CD1c-positive myeloid dendritic cell (primary cell): Measurements from ENCODE around the gene EHHADH.
"Not testable (repeated sequence)": the region's sequence is repeated elsewhere in the genome, so short reads cannot be mapped to it uniquely, and the experiment has no call there.

ENCODE experiments used
- DNase-seq: peaks from one replicate; pipeline ENCODE4 v3.0.0-alpha.2; 2016; ENCODE audit errors: extremely low spot score

The EHHADH gene

DNA sequence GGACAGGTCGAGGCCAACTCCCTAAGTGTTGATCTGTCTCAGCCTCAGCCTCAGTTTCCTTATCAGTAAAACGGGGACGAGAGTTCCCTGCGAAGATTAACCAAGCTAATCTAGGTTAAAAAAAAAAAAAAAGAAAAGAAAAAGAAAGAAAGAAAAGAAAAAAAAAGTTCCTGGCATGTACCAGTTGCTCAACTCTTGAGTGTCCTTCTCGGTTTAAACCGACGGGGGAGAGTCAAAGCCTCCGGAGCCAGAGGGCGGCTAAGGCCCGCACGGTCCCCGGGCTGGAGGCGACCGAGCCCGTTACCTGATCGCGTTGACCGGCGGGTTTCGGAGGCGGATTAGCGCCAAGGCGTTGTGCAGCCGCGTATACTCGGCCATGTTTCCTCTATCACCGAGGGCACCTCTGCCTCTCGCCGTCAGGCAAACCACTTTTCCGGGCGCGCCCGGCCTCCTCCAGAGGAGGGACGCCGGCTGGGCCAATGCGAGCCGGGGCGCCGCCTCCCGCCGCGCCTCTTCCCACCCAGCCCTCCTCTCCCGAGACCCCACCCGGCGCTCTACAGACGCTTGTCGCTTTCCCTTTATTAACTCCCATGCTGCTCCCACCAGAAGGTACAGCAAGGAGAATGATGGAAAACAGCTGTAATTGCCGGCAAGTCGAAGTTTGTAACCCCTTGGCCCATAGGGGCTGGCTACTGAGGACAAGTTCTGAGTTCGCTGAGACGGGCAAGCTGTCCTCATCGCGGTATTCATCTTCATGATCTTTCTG lies at the start of gene EHHADH:
TSS of gene EHHADH (minus strand) at position 405 of the 766 bp plus-strand sequence. CDS start at position 378, 27 bp downstream.
- peak; percentile 51 for DNase-seq

DNA sequence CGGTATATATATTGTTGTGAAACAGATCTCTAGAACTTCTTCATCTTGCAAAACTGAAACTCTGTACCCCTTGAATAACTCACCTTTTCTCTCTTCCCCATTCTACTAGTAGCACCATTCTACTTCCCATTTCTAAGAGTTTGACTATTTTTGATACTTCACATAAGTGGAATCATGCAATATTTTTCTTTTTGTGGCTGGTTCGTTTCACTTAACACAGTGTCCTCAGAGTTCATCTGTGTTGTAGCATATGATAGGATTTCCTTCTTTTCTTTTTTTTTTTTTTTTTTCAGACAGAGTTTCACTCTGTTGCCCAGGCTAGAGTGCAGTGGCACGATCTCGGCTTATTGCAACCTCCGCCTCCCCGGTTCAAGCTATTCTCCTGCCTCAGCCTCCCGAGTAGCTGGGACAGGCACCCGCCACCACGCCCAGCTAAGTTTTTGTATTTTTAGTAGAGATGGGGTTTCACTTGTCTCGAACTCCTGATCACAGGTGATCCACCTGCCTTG lies 46.1 kb upstream of the EHHADH start:
- peak; percentile 79 for DNase-seq

DNA sequence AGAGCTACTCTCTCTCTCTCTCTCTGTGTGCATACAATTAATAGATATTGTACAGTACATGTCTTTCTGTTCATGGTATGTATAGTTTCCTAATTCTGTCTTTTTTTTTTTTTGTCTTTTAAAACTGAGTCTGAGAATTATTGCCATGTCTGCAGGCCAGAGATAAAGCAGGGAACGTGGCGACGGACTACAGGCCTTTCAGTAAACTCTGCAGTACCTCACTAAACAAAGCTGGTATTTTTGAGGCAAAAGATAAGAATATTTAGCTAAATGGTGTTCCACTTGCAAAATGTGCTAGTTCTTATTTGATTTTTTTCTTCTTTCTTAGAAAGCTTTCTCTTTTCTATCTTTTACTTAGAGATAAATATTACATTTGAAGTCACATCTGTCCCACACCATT lies 44.0 kb upstream of the EHHADH start:
- no peak for DNase-seq

DNA sequence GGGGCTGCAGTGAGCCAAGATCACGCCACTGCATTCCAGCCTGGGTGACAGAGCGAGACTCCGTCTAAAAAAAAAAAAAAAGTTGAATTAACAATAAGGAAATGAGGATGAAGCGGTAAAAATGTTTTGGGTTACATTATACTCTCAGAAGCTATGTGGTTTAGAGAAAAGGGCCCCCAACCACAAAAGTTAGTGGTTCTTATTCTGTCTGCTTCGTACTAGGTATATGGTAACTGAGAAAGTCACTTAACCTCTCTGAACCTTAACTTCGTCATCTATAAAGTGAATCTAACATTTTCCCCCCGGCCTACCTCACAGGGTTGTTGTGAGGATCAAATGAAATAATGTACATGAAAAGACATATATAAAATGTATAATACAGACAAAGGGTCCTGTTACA lies 38.4 kb upstream of the EHHADH start:
- DNase-seq = no peak

DNA sequence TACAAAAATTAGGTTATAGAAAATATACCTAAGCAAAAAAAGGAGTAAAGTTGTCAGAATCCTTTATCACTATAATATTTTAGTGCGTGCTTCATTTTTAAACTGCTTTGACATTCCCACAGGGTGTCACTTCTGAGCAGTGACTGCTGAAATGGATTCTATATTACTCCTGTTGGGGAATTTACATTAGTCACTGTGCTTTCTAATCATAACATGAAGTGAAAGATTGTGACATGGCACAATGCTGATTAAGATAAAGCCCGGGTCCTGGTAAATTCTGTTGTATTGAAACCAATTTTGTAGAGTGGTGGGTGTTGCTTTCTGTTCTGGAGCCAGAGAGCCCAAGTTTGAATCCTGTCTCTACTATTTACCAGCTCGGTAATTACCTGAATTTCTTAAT lies 36.4 kb upstream of the EHHADH start:
- peak; percentile 10 for DNase-seq

DNA sequence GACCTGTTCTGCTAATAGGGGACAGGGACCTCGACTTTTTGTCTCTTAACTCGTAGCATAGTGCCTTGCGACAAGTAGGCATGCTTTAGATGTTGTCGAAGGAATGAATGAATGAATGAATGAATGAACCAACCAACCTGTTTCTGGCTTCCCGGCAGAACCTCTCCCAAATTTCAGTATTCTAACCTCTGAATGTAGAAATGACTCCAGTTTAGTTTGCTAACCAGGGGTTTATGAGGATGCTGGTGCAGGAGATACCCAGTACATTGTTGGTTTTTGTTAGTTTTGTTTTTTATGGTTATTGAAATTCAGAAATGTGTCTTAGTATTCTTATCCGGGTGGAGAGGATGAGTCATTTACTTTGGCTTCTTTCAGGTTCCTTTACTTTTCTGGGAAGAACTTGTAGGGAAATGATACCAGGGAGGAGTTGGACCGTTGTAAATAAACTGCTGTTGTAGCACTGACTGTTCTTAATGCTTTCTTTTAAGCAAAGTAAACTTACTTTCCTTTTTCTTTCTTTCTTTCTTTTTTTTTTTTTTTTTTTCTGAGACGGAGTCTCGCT lies 29.6 kb upstream of the EHHADH start:
- DNase-seq = peak; percentile 45

DNA sequence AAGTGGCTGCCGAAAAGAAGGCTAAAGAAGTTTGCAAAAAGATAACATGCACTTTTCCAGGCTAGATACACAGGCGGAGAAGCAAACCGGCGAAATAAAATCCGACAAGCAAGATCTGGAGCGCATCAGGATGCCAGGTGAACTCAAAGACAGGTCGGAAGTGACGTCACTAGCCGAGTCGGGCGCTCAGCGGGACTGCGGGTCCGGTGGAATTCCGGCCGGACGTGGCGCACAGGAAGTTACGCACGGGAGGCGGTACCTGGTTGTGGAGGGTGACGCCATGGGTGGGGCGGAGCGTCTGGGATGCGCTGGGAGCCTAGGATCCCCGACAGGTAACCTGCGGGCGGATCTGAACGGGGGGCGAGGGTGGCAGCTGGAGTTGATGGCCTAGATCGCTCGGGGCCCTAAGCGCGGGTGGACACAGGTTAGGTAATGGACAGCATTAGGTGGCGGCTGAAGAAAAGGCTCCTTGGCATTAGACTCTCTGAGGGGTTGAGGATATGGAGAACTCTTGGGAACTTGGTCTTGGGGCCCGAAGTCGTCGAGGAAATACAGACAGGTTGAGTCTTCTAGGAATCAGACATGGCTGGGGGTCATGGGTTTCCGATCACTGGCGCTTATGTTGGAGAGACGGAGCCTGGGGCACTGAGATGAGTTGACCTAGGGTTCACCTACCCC lies 29.0 kb upstream of the EHHADH start:
- peak; percentile 94 for DNase-seq

DNA sequence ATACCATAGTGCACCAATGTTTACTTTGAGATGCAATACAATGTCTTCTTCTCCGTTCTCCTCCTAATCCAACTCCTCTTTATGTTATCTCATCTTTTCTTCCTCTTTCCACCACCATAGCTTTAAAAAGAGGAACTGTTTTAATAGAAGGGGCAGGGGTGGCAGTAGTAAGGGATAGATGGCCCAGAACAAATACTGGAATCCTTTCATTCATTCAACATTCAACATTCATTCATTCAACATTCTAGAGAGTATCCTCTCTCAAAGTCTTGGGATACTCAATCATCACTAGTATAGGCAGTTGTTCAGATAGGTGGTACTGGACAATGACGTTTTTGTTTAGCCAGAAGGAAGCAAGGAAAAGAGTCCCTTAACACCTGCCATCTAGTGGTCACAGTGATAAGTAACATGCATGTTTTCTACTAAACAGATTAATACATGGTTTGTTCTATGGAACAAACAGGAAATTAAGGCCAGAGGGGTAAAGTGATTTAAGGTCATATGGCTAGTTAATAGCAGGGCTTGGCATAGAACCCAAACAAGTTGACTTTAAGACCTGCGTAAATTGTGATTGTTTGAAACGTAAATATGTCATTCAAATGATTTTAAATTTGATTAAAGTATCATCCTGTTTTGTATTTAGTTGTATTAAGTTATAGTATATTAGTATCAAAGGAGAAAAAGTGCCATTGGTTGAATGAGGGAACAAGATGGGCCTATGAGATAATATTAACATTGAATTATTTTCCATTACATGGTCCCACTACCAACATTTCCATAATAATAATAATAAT lies 26.9 kb upstream of the EHHADH start:
- DNase-seq = peak; percentile 53

DNA sequence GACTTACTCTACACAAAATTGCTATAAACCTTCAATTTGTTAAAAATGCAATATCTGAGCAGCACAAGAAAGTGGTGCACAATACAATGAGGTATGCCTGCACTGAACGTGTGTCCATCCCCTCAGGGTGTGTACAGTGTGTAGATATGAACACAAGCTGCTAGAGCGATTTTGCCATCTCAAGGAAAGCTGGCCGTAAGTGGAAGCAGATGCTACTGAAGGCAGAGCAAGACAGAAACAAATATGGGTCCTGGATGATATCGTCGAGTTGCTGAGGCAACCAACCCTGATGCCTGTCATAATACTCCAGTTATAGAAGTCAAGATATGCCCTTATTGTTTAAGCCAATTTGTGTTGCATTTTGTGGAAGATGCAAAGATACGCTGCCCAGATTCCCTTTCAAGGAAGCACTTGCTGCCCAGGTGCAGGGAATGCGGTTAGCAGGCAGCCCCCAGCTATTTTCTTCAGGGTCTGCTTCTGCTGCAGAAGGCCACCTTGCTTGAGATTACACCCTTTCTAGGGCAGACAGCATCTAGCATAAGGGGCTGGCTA lies 25.8 kb upstream of the EHHADH start:
- DNase-seq = no peak

DNA sequence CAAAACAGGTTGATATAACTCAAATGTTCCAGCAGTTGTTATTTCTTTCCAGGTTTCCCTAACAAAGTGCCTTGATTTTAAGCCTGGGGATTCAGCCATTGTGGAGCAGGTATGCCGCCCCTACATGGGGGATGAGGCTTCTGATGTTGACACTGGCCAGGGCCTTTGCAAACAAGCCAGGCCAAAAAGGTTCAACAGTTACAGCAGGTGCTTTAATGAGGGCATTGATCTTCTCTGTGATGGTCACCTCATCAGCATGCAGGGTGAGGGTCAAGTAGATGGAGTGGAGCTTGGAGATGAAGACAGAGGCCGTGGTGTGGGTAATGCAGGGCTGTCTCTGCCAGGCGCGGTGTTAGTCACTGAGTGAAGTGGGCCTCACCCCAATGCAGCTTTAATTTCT lies 22.6 kb upstream of the EHHADH start:
- no peak for DNase-seq

DNA sequence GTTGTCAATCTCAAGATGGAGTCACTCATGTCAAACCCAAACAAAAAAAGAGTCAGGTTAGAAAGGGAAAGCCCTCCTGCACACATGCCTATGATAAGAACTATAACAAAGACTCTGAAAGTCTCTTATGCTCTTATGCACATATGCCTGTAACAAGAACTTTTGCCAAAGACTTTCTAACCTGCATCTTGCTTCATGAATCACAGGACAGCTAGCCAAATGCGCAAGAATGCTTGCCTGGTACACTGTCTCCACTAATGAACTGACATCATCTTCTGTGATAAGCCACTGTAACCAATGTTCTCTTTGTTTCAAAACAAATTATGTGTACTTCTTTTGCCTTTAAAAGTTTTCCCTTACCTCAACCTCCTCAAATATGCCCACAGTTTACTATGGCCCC lies 18.2 kb upstream of the EHHADH start:
- no peak for DNase-seq

DNA sequence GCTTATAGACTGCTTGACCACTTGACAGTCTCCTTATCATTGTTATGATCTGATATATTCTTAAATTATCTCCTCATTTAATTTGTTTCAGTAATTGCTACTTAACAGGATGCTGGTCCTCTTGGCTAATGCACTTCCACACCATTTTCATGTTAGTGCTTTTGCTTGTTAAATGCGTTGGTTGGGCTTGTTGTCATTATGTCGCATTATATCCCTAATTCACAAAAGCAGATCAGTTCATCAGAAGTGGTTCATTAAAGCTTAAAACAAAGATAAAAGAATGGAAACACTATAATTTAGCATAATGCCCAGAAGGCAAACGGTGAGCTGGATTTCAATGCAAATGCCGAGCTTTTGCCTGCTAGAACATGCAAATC lies 17.1 kb upstream of the EHHADH start:
- no peak for DNase-seq

DNA sequence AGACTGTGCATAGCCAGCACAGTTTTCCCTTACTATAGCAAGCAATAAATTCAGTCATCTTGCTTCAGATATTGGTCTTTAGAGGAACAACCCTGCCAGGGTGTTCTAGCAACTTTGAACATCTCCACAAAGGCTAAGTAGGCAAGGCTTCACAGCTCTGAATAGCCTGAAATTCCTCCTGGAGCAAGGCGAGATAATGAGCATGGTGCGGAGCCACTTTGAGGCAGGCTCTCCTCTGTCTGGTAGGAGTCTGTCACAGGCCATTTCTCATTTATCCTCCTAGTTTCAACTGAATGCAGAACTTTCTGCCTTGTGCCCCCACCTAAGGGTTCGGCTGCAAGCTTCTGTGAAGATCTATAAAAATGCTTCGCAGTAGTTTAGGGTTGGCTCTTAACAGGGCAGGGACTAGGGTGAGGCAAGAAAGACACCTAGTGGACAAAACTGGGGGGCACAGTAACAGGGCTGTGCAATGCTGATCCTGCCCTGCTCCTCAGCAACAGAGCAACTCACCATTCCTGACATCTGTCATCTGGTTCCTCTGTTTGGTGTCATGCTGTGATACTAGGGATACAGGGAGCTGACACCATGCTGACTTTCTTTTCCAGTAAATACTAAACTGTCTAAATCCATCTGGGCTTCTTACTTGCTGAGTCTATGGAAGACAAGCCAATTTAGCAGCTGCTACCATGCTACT lies 16.6 kb upstream of the EHHADH start:
- DNase-seq = no peak

DNA sequence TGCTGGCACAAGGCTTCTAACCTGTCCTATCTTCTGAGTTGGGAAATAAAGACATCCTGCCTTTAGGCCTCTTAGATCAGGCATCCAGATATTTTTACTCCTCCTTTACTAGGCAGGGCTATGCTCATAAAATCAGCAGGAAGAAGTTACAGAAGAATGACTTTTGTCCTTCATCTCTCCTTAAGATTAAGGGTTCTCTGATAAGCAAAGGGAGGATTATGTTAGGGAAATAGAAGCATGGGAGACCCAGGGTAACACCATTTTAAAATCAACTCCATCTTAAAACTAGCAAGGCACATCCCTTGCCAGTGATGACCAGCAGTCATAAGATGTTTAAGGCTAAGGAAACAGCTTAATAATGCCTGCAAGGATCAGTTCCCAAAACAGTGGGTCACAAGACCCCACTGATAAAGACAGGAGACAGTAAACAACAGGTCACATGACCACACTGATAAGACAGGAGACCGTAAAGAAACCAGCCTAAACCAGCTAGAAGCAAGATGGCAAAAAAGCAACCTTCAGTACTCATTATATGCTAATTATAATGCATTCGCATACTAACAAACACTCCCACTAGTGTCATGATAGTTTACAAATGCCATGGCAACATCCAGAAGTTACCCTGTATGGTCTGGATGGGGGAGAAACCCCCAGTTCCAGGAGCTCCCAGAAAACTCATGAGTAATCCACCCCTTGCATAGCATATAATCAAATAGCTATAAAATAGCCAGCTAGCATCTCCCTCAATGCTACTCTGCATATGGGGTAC lies 14.5 kb upstream of the EHHADH start:
- DNase-seq = no peak

DNA sequence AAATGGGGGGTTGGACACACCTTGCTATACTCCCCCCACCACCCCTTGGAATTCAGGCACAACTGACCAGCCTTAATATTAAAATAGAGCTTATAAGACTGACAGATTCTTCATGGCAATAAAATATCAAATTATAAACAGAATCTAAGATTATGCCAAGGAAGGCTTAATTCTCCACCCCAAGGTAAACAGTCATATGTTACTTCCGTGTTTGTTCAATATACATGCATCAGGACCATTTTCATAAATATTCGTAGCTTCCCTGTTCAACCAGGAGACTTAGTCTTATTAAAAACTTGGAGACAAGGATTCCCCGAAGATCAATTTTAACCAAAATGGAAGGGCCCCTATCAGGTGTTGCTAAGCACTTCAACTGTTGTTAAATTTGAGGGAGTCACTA lies 13.3 kb upstream of the EHHADH start:
- no peak for DNase-seq

DNA sequence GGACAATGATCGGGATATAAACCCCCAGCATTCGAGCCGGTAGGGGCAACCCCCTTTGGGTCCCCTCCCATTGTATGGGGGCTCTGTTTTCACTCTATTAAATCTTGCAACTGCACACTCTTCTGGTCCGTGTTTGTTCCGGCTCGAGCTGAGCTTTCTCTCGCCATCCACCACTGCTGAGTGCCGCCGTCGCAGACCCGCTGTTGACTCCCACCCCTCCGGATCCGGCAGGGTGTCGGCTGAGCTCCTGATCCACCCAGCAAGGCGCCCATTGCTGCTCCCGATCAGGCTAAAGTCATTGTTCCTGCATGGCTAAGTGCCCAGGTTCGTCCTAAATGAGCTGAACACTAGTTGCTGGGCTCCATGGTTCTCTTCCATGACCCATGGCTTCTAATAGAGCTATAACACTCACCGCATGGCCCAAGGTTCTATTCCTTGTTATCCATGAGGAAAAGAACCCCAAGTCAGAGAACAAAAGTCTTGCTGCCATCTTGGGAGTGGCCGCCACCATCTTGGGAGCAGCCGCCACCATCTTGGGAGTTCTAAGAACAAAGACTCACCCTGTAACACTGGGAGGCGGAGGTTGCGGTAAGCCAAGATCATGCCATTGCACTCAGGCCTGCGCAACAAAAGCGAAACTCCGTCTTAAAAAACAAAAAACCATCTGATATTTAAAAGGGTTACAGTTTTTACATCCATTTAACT lies 11.2 kb upstream of the EHHADH start:
- DNase-seq = no peak

DNA sequence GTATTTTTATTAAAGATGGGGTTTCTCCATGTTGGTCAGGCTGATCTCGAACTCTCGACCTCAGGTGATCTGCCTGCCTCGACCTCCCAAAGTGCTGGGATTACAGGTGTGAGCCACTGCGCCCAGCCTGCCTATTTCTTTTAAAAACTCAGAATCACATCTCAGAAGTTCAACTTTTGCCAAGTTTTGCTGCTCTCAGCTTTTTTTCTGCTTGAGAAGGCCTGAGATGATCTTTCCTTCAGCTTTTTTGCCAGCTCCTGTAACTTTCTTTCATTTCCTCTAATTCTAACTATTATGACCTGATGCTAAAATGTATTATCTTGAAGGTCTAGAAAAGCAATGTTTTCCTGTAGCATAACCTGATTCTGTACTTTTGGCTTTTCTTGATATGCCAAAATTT lies 9.6 kb upstream of the EHHADH start:
- DNase-seq = no peak

DNA sequence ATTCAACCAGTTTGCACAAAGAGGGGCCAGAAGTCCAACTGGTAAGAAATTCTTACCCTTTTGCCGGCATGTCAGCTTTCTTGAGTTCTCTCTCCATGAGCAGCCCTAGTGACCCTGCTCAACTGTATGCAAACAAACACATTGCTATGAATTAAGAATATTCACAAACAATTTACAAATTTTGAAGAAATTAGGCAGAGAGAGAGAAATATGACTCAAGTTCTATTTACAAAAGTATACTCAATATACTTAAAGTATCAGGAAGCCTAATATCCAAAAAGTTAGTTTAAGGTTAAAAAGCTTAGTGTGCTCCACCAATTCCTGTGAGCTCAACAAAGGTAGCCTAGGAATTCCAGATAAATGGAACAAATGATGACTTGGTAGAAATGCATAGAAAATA lies 3.5 kb upstream of the EHHADH start:
- no peak for DNase-seq

DNA sequence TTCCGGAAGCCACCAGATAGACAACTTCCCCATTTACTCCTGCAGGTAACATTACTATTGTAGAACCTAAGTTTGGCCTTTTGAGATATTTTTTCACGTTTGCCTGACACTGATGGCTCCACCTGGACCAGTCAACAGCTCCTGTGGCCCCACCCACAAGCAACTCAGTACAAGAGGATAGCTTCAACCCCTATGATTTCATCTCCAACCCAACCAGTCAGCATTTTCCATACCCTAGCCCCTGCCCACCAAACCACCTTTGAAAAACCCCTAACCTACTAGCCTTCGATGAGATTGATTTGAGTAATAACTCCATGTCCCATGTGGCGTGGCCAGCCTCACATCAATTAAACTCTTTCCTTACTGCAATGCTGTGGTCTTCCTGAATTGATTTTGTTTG lies 950 bp upstream of the EHHADH start:
- no peak for DNase-seq

DNA sequence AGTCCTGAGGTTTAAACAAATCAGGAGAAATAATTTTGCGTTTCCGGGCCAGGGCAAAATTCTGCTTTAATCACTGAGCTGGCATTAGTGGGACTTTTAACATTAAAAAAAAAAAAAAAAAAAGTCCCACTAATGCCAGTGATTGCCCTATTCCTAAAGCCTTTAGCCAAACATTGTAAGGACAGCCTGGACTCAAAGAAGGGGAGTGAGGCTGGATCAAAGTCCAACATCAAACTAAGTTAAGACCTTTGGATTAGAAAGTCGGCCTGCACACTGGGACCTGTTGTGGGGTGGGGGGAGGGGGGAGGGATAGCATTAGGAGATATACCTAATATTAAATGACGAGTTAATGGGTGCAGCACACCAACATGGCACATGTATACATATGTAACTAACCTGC lies 716 bp downstream of the EHHADH start:
- DNase-seq = not testable (repeated sequence)
